T-helper 17 cell (primary cell): ENCODE data around the gene ADARB2. TPM values are rescaled to one million over a fixed set of nuclear protein-coding genes. Genes with fewer than 3 reads are reported as not detected.

Experiments used
- ATAC-seq: fragments of 150-1000 bp; cut with Tn5 transposase; 2 replicates; pipeline ENCODE4 v1.10.0; 2021; ENCODE audit warnings: mild to moderate bottlenecking, moderate library complexity
- DNase-seq, 3 donors: peaks; one replicate each; pipeline versions ENCODE4 v3.0.0 to v3.0.0-alpha.2; 2020 to 2021
- H3K9me3 ChIP-seq: one replicate; pipeline ENCODE4 v1.7.0; 2013; ENCODE audit warnings: low read length, mild to moderate bottlenecking; ENCODE audit not compliant: control insufficient read depth, poor library complexity, severe bottlenecking
- H3K27ac Mint-ChIP-seq: one replicate; pipeline ENCODE4 v1.8.0; 2022; ENCODE audit warnings: mild to moderate bottlenecking, moderate library complexity, mixed read lengths
- H3K27me3 Mint-ChIP-seq: one replicate; pipeline ENCODE4 v1.8.0; 2022; ENCODE audit warnings: mixed read lengths
- H3K36me3 Mint-ChIP-seq: one replicate; pipeline ENCODE4 v1.8.0; 2022; ENCODE audit warnings: low read depth, mixed read lengths
- H3K4me1 Mint-ChIP-seq: one replicate; pipeline ENCODE4 v1.8.0; 2022; ENCODE audit warnings: mild to moderate bottlenecking, mixed read lengths
- H3K4me3 Mint-ChIP-seq: one replicate; pipeline ENCODE4 v1.8.0; 2022; ENCODE audit warnings: mild to moderate bottlenecking, moderate library complexity, mixed read lengths
- total RNA-seq, 4 donors: library from RNA in 2 of 4; stranded (reverse) in 2 of 4; gene quantifications; one replicate each; pipeline ENCODE4 v1.2.3 and lab custom pipeline; 2022 to 2026

The ADARB2 gene
- total RNA-seq, 2 donors from 2014 or later: 0.18 TPM; not detected in 1

DNA sequence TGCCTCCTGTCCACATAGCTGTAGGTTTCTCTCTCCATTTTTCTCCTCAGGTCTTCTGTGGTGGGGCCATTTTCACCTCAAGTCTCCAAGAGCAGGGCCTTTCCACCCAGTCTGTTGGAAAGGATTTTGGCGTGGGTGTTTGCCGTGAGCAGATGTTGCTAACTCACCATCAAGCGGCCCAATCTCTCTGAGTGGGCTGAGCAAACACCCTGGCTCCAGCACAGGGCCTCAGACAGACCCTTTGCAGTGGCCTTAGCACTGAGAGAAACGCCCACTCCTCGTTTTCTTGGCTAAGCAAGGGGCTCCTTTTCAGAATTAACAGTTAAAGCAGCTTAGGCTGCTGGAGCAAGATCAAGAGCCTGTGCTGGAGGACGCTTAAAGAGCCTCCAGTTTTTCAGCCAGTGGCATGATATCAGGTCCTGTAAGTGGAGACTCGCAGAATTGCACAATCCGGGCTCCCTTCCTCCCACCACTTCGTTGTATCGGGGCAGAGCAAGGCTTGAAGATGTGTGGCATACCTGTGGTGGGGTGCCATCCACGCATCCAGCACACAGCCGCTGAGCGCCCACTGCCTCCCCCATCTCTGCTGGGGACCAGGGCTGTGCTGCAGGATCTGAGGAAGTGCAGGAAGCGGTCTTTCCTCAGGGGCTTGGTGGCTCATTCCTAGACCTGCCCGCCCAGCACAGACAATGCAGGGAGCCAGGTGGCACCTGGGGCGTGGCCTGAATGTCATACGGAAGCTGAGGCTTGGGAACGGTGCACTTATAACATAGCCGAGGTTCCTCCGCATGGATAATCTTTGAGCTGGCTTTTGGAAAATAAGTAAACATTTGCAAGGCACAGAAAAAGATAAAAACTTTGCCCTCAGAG lies 142.7 kb downstream of the ADARB2 start:
- peaks cover 2% of the 10 kb centered on the region for H3K36me3 Mint-ChIP-seq
- no peaks in the 10 kb centered on the region for H3K4me1 Mint-ChIP-seq
- no peak for DNase-seq

DNA sequence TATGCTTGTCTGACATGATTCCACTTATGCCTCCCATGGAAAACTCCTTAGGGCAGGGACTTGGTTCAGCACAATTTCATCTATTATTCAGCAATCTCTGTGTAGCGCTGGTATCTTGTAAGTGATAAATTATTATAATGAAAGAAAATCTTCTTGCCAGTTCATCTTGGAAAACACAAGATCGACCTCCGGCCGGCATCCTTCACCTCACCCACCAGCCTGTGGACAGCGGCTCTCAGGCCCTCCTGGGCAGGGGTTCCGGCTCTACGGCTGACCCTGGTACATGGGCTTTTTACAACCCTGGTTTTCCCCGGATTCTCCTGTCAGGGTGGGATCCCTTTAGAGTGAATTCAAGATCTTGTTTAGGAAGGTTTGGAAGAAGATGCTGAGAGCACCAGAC lies 145.6 kb downstream of the ADARB2 start:
- Mint-ChIP-seq H3K4me1 (no peaks in the 10 kb centered on the region), H3K27ac (no peak overlapping the region), H3K4me3 (no peak overlapping the region), H3K27me3 (peaks cover 34% of the 10 kb centered on the region), H3K36me3 (peaks cover 2% of the 10 kb centered on the region)
- no peak for DNase-seq
- no peak for ATAC-seq
- H3K9me3 ChIP-seq: no peaks in the 10 kb centered on the region

More for the DNA sequence above, 142.7 kb downstream of the ADARB2 start:
- Mint-ChIP-seq H3K27me3 (peaks cover 44% of the 10 kb centered on the region), H3K4me3 (no peak overlapping the region), H3K27ac (no peak overlapping the region)
- ATAC-seq: no peak
- H3K9me3 ChIP-seq: no peaks in the 10 kb centered on the region

DNA sequence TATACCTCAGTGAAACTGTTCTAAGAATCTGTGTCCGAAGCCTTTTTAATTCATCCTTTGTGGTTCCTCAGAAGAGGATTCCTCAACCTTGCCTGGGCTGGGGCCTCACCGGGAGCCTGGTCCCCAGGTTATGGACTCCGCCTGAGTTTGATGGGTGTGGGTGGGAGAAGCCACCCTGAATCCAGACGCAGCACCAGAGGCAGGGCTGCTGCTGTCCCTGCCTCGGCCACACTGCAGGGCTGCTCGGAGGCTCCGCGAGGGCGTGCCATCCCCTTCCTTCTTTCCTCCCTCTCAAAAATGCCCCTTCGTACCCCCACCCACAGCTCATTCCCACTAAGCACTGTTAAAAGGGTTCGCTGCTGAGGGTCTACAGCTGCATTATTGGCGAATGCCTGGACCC lies 146.3 kb downstream of the ADARB2 start:
- no peak overlapping the region for H3K27ac Mint-ChIP-seq
- DNase-seq (no peak), ATAC-seq (no peak)
- peaks cover 27% of the 10 kb centered on the region for H3K27me3 Mint-ChIP-seq
- H3K4me3 Mint-ChIP-seq: no peak overlapping the region
- H3K4me1 Mint-ChIP-seq: no peaks in the 10 kb centered on the region
- no peaks in the 10 kb centered on the region for H3K36me3 Mint-ChIP-seq
- H3K9me3 ChIP-seq: no peaks in the 10 kb centered on the region

DNA sequence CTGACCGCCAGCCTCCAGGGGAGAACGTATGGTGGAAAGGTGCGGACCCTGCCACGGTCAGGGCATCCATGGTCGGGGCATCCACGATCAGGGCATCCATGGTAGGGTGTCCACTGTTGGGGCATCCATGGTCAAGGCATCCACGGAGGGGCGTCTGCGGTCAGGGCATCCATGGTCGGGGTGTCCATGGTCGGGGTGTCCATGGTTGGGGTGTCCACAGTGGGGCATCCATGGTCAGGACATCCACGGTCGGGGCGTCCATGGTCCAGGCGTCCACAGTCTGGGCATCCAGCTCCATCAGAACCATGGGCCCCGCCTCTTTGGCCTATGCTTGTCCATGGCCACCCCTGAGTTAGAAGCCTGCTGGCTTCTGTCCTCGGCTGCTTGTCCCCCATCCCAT lies 148.1 kb downstream of the ADARB2 start:
- no peaks in the 10 kb centered on the region for H3K9me3 ChIP-seq
- DNase-seq (no peak), ATAC-seq (no peak)
- H3K27ac Mint-ChIP-seq: no peak overlapping the region
- no peak overlapping the region for H3K4me3 Mint-ChIP-seq
- H3K27me3 Mint-ChIP-seq: peaks cover 9% of the 10 kb centered on the region
- no peaks in the 10 kb centered on the region for H3K36me3 Mint-ChIP-seq
- no peaks in the 10 kb centered on the region for H3K4me1 Mint-ChIP-seq

DNA sequence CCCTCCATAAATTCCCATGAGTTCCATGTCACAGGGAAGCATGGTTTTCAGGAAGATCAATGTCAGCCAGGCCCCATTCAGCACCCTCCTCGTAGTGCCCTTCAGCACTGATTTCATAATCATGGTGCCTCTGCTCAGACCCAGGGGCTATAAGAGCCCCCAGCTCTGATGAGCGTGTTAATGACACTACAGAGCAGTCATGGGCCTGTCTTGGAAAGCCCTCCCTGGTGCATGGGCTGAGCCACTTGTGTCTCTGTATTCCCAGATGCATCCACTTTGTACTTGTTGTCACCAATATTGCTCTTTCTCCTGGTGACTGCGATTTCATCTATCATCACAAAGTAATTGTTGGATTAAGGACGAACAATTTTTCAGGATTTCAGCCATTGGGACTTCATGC lies 154.6 kb downstream of the ADARB2 start:
- H3K4me1 Mint-ChIP-seq: peaks cover under 1% of the 10 kb centered on the region
- H3K36me3 Mint-ChIP-seq: no peaks in the 10 kb centered on the region
- no peaks in the 10 kb centered on the region for H3K9me3 ChIP-seq
- no peak overlapping the region for H3K27ac Mint-ChIP-seq
- no peak for ATAC-seq
- peaks cover 8% of the 10 kb centered on the region for H3K27me3 Mint-ChIP-seq
- DNase-seq: no peak
- H3K4me3 Mint-ChIP-seq: no peak overlapping the region

DNA sequence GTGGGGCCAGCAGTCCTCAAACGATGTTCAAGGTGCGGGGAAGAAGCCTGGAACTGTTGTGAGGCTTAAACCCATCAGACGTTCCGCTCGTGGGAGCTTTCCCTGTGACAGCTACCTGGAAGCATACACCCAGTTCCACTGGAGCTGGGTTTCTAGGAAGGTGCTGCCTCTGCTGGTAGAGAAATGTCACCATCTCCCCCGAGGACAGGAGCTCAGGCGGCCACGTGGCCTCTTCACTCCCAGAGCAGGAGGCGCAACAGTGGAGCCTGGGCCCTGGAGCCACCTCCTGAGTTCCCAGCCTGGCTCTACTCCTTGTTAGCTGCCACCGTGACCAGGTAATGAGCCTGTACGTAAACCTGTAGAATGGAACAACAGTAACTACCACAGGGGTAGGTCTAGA lies 156.1 kb downstream of the ADARB2 start:
- H3K36me3 Mint-ChIP-seq: no peaks in the 10 kb centered on the region
- ATAC-seq (no peak), DNase-seq (no peak)
- H3K4me3 Mint-ChIP-seq: no peak overlapping the region
- no peak overlapping the region for H3K27ac Mint-ChIP-seq
- H3K27me3 Mint-ChIP-seq: peaks cover 12% of the 10 kb centered on the region
- H3K4me1 Mint-ChIP-seq: peaks cover 3% of the 10 kb centered on the region
- H3K9me3 ChIP-seq: no peaks in the 10 kb centered on the region

DNA sequence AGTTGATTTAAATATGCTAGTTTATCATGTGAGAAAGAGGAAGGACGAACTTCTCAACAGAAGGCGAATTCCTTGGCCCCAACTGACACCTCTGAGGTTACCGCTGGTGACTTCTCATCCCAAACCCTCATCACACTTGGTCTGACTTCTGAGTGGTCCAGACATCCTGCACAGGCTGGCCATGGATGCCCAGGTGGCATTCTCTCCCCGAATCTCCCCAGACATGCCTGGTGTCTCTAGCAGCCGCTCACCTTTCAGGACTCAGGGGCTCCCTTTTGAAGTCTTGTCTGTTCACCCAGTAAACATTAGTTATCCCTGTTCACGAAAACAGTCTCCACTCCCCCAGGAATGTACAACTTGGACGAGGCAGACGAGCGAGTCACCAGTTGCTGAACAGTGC lies 157.7 kb downstream of the ADARB2 start:
- DNase-seq: no peak
- H3K9me3 ChIP-seq: no peaks in the 10 kb centered on the region
- no peak for ATAC-seq
- H3K4me1 Mint-ChIP-seq: peaks cover 3% of the 10 kb centered on the region
- no peak overlapping the region for H3K4me3 Mint-ChIP-seq
- no peak overlapping the region for H3K27ac Mint-ChIP-seq
- H3K36me3 Mint-ChIP-seq: no peaks in the 10 kb centered on the region
- peaks cover 16% of the 10 kb centered on the region for H3K27me3 Mint-ChIP-seq

DNA sequence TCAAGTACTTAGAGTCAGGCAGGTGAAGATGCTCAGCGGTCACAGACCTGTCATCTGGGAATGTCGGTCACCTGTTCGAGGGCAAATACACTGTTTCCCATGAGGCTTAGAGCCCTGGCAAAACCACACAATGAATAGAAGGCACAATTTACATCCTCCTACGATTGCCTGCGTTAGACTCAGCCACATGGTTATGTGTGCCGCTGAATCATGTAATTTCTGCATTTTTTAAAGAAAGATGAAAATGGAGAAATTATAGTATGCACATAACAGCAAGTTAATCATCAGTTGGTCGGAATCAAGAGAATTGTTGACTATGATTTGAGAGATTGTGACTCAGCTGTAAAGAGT lies 158.2 kb downstream of the ADARB2 start:
- H3K9me3 ChIP-seq: no peaks in the 10 kb centered on the region
- Mint-ChIP-seq H3K36me3 (peaks cover 1% of the 10 kb centered on the region), H3K27ac (no peak overlapping the region), H3K4me1 (peaks cover 3% of the 10 kb centered on the region), H3K4me3 (no peak overlapping the region), H3K27me3 (peaks cover 21% of the 10 kb centered on the region)
- no peak for ATAC-seq
- no peak for DNase-seq

DNA sequence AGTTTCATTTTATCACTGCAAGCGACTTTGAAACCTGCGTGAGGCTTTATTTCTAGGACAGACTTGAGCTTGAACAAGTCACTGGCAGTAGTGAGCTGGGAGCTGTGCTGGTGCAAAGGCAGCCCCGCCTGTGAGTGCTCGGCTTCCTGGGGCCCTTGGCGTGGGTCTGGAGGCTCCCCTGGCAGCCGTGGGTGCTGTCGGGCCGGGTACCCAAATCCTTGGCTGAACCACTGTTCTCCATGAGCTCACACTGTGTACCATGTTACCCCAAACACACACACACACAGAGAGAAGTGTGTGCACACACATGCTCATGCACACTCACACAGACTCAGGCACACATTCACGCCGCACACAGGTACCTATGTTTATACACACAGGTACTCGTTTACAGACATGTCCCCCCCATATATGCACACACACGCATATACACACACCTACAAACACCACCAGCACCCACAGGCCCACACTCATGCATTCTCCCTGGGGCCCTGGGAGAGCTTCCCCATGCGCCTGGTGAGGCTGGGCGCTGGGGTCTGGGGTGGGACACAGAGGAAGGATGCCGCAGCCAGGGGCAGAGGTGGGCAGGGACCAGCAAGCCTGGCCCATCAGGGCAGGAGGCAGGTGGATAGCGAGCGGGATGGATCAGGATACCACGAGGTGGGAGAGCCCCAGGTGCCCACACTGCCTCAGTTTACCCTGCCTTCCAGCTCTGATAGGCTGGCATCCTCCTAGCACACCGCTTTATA lies 158.8 kb downstream of the ADARB2 start:
- H3K36me3 Mint-ChIP-seq: peaks cover 2% of the 10 kb centered on the region
- no peaks in the 10 kb centered on the region for H3K9me3 ChIP-seq
- no peak for ATAC-seq
- DNase-seq: no peak
- peaks cover 3% of the 10 kb centered on the region for H3K4me1 Mint-ChIP-seq
- H3K27me3 Mint-ChIP-seq: peaks cover 25% of the 10 kb centered on the region
- no peak overlapping the region for H3K27ac Mint-ChIP-seq
- H3K4me3 Mint-ChIP-seq: no peak overlapping the region

DNA sequence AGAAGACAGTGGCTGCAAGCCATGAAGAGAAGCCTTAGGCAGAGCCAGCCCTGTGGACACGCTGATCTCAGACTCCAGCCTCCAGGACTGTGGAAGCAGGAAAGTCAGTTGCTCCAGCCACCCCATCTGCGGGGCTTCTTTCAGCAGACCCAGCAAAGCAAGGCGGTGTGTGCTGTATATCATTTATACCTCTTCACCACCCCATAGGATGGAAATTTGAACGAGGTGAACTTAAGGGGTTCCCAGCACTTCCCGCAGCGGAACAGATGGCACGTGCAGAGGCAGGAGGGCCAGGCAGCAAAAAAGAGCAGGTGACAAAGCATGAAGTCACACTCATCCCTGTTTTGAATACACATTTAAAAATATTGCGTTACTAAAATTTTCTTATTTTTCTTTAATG lies 159.4 kb downstream of the ADARB2 start:
- DNase-seq (no peak), ATAC-seq (no peak)
- no peaks in the 10 kb centered on the region for H3K9me3 ChIP-seq
- H3K4me1 Mint-ChIP-seq: peaks cover 3% of the 10 kb centered on the region
- H3K4me3 Mint-ChIP-seq: no peak overlapping the region
- no peak overlapping the region for H3K27ac Mint-ChIP-seq
- H3K27me3 Mint-ChIP-seq: peaks cover 29% of the 10 kb centered on the region
- H3K36me3 Mint-ChIP-seq: peaks cover 2% of the 10 kb centered on the region

DNA sequence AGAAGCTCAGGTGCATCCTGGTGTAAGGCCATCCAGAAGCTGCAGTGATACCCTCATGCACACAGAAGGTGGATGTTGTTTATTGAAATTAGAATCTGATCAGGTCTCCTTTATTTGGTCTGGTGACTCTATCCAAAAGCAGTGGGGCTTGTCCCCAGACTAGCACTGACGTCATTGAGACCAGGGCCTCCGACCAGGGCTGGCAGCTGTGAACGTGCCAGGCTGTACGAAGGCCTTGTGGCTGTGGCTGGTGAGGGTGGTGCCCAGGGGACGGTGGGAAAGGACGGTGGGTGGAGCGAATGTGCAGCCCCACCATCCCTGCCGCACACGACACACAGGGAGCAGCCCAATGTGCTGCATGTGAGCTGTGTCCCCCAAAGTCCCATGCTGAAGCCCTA lies 160.0 kb downstream of the ADARB2 start:
- Mint-ChIP-seq H3K27ac (no peak overlapping the region), H3K27me3 (peaks cover 30% of the 10 kb centered on the region)
- no peak for ATAC-seq

DNA sequence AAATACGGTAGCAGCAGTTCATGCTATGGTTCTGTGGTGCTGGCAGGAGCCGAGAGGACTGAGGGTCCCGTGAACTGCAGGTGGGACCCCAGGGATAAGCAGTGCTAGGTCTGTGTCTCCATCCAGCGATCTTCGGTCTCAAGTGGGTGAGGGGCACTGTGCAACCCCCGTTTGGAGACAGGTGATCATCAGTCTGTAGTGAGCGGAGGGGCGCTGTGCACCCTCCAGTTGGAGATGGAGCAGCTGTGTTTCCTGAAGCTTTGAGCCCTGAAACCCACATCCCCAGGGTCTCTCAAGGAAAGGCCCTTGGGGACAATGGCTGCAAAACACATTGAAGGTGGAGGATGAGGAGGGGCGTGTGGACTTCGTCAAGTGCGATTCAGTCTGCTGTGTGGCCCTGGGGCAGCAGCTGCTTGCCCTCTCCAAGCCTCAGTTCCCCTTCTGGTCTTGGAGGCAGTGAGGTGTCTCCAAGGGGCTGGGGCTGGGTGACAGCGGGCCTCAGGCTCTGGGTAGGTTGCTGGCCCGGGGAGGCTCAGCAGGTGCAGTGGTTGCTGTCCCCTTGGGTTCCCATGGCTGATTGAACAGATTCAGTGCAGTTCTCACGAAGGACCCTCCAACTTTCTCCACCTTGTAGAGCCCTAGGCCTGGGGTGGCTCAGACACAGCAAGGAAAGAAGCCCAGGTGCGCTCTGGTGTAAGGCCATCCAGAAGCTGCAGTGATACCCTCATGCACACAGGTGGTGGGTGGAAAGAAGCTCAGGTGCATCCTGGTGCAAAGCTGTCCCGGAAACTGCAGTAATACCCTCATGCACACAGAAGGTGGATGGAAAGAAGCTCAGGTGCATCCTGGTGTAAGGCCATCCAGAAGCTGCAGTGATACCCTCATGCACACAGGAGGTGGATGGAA lies 160.6 kb downstream of the ADARB2 start:
- no peak overlapping the region for H3K27ac Mint-ChIP-seq
- DNase-seq (no peak), ATAC-seq (no peak)
- no peak overlapping the region for H3K4me3 Mint-ChIP-seq
- no peaks in the 10 kb centered on the region for H3K9me3 ChIP-seq
- H3K27me3 Mint-ChIP-seq: peaks cover 30% of the 10 kb centered on the region
- peaks cover 3% of the 10 kb centered on the region for H3K4me1 Mint-ChIP-seq
- H3K36me3 Mint-ChIP-seq: peaks cover 2% of the 10 kb centered on the region

More for the DNA sequence above, 160.0 kb downstream of the ADARB2 start:
- Mint-ChIP-seq H3K4me1 (peaks cover 3% of the 10 kb centered on the region), H3K4me3 (no peak overlapping the region), H3K36me3 (peaks cover 2% of the 10 kb centered on the region)
- DNase-seq: no peak
- H3K9me3 ChIP-seq: no peaks in the 10 kb centered on the region
